Suprapubic skin (tissue), 4 donors: ENCODE results near the gene PTRH2. TPM values are rescaled to one million over a fixed set of nuclear protein-coding genes. Genes with fewer than 3 reads are reported as not detected.

ENCODE experiments used
- DNase-seq, 2 donors: peaks; one replicate each; pipeline ENCODE4 v3.0.0-alpha.2; 2019; ENCODE audit warnings: low spot score in 2 of 2
- H3K27ac ChIP-seq: fragments of 200-600 bp; sonication (generic); one replicate; pipeline ENCODE4 v1.5.1; 2019
- H3K27me3 ChIP-seq: fragments of 200-600 bp; sonication (generic); one replicate; pipeline ENCODE4 v1.5.1; 2019
- H3K36me3 ChIP-seq: fragments of 200-600 bp; sonication (generic); one replicate; pipeline ENCODE4 v1.5.1; 2019
- H3K4me1 ChIP-seq: fragments of 200-600 bp; sonication (generic); one replicate; pipeline ENCODE4 v1.5.1; 2019
- H3K4me3 ChIP-seq: fragments of 200-600 bp; sonication (generic); one replicate; pipeline ENCODE4 v1.5.1; 2019; ENCODE audit warnings: mild to moderate bottlenecking
- H3K9me3 ChIP-seq: fragments of 200-600 bp; sonication (generic); one replicate; pipeline ENCODE4 v1.5.1; 2019
- EP300 ChIP-seq: sonication (generic); formaldehyde crosslinking; IDR thresholded peaks from one replicate; pipeline ENCODE4 v1.6.1; 2017; ENCODE audit warnings: antibody characterized with exemption
- POLR2A ChIP-seq, 2 donors: fragments of 450-650 bp; IDR thresholded peaks; one replicate each; pipeline ENCODE4 v1.6.1; 2017; ENCODE audit warnings: antibody characterized with exemption in 2 of 2, mild to moderate bottlenecking in 2 of 2, moderate library complexity in 2 of 2
- POLR2AphosphoS5 ChIP-seq, 3 donors: sonication (generic); formaldehyde crosslinking; IDR thresholded peaks; one replicate each; pipeline ENCODE4 v1.6.1; 2017; ENCODE audit warnings: antibody characterized with exemption in 3 of 3
- WGBS: methylation state at CpG from one replicate; pipeline ENCODE4 v1.1.5; 2018; 5-methylcytosine and 5-hydroxymethylcytosine counted together
- total RNA-seq, 4 donors: library from RNA; depleted of rRNA; stranded (reverse); fragments of >200 nt; gene quantifications; one replicate each; pipeline ENCODE4 v1.1.0, GENCODE V29; 2016
- TF ChIP-seq, protein P1 (sequence below), 2 donors: fragments of 200-600 bp in 1 of 2; fragments of 450-650 bp in 1 of 2; sonication (generic) in 1 of 2; IDR thresholded peaks; one replicate each; pipeline ENCODE4 v1.5.1; 2016 to 2019; ENCODE audit warnings: antibody characterized with exemption in 2 of 2, mild to moderate bottlenecking in 1 of 2, moderate library complexity in 1 of 2

Gene PTRH2
- total RNA-seq, 4 donors from 2014 or later = 21.9 to 29.0 (median 22.0) TPM

DNA sequence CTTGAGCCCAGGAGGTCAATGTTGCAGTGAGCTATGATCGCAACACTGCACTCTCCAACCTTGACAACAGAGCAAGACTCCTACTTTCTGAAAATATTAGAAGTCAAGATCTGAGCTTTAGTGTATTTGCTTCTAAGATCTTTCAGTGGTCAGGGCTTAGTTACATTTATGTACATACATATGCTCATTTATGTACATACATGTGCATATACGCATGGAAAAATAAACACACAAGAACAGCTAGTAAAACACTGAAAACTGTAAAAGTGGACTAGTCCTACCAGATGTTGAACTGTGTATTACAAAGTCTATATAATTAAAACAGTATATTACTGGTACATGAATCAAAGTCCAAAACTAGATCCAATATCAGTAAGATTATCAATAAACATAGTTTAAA, 28.3 kb downstream of the PTRH2 start:
- 98% methylated on average over 2 of the region's 2 CpGs for WGBS
- H3K27me3 ChIP-seq = no peaks in the 10 kb centered on the region
- H3K4me1 ChIP-seq = peaks cover 3% of the 10 kb centered on the region
- no peak overlapping the region for H3K4me3 ChIP-seq
- H3K27ac ChIP-seq = peak overlapping the region; percentile 15
- TF ChIP-seq, protein P1, sequence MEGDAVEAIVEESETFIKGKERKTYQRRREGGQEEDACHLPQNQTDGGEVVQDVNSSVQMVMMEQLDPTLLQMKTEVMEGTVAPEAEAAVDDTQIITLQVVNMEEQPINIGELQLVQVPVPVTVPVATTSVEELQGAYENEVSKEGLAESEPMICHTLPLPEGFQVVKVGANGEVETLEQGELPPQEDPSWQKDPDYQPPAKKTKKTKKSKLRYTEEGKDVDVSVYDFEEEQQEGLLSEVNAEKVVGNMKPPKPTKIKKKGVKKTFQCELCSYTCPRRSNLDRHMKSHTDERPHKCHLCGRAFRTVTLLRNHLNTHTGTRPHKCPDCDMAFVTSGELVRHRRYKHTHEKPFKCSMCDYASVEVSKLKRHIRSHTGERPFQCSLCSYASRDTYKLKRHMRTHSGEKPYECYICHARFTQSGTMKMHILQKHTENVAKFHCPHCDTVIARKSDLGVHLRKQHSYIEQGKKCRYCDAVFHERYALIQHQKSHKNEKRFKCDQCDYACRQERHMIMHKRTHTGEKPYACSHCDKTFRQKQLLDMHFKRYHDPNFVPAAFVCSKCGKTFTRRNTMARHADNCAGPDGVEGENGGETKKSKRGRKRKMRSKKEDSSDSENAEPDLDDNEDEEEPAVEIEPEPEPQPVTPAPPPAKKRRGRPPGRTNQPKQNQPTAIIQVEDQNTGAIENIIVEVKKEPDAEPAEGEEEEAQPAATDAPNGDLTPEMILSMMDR (IDR thresholded peaks at IDR 0.05) = no peak
- TF ChIP-seq EP300 = no peak
- TF ChIP-seq POLR2AphosphoS5 (IDR thresholded peaks at IDR 0.05) = no peak
- TF ChIP-seq POLR2A (IDR thresholded peaks at IDR 0.05) = no peak
- H3K9me3 ChIP-seq = no peaks in the 10 kb centered on the region
- no peak for DNase-seq
- peaks cover 98% of the 10 kb centered on the region for H3K36me3 ChIP-seq

DNA sequence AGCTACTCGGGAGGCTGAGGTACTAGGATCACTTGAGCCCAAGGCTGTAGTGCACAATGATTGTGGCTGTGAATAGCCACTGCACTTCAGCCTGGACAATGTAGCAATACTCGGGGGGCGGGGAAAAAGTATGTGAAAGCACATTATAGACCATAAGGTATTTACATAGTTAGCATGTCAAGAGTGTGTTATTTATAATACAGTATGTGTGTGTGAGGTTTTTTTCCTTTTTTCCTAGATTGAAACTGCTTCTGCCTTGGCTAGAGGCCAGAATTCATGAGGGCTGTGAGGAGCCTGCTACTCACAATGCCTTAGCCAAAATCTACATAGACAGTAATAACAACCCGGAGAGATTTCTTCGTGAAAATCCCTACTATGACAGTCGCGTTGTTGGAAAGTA, 30.5 kb downstream of the PTRH2 start:
- Histone ChIP-seq H3K9me3 (no peaks in the 10 kb centered on the region), H3K36me3 (peaks cover 94% of the 10 kb centered on the region), H3K4me3 (no peak overlapping the region), H3K27ac (peak overlapping the region; percentile 11), H3K4me1 (peaks cover 3% of the 10 kb centered on the region), H3K27me3 (no peaks in the 10 kb centered on the region)
- 71% methylated on average over 7 of the region's 7 CpGs for WGBS
- no peak for DNase-seq
- TF ChIP-seq, protein P1 (IDR thresholded peaks at IDR 0.05) = no peak
- TF ChIP-seq EP300 = no peak
- no peak for TF ChIP-seq POLR2A (IDR thresholded peaks at IDR 0.05)
- no peak for TF ChIP-seq POLR2AphosphoS5 (IDR thresholded peaks at IDR 0.05)

DNA sequence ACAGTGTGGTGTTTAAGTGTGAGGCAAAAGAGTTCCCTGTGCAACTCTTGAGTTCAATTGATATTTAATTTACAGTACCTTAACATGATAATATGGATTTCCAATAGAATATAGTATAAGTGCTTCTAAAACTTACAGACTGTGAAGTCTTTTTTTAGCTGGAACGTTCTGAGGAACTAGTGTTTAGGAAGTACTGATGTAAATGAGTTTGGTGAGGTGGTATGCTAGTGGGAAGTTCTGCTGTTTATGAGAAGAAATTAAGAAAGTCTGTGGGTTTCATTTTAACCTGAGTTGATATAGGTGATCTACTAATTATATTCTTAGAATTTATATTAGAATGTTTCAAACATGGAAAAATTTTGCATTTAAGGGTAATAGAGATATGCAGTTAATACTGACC, 32.0 kb downstream of the PTRH2 start:
- H3K27me3 ChIP-seq = no peaks in the 10 kb centered on the region
- H3K9me3 ChIP-seq = no peaks in the 10 kb centered on the region
- H3K4me3 ChIP-seq = no peak overlapping the region
- TF ChIP-seq, protein P1 (IDR thresholded peaks at IDR 0.05) = no peak
- no peak for TF ChIP-seq POLR2AphosphoS5 (IDR thresholded peaks at IDR 0.05)
- no peak for TF ChIP-seq POLR2A (IDR thresholded peaks at IDR 0.05)
- TF ChIP-seq EP300 = no peak
- no peak overlapping the region for H3K27ac ChIP-seq
- no peak for DNase-seq
- 64% methylated on average over 1 of the region's 1 CpG for WGBS
- peaks cover 3% of the 10 kb centered on the region for H3K4me1 ChIP-seq
- H3K36me3 ChIP-seq = peaks cover 94% of the 10 kb centered on the region

DNA sequence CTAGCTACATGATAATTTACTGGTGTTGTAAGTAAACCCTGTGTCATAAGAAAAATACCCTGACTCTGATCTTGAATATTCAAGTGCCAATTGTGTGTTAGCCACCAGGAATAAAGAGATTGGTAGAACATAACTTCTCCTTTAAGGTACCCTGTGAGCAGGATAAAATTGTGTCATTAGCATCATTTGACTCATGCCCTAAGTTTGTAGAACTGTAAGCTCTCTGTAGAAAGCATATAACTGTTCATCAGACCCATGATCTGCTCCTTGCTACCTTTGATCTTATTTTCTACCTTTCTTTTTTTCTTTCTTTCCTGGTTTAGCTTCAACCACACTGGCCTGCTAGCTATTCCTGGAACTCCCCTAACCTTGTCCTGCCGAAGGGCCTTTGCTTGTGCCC, 35.8 kb downstream of the PTRH2 start:
- no peak for TF ChIP-seq POLR2A (IDR thresholded peaks at IDR 0.05)
- TF ChIP-seq EP300 = no peak
- TF ChIP-seq, protein P1 (IDR thresholded peaks at IDR 0.05) = no peak
- no peak for TF ChIP-seq POLR2AphosphoS5 (IDR thresholded peaks at IDR 0.05)
- 94% methylated on average over 1 of the region's 1 CpG for WGBS
- H3K27me3 ChIP-seq = no peaks in the 10 kb centered on the region
- peaks cover under 1% of the 10 kb centered on the region for H3K4me1 ChIP-seq
- H3K36me3 ChIP-seq = peaks cover 88% of the 10 kb centered on the region
- no peaks in the 10 kb centered on the region for H3K9me3 ChIP-seq
- no peak for DNase-seq
- peak overlapping the region; percentile 24 for H3K27ac ChIP-seq
- H3K4me3 ChIP-seq = no peak overlapping the region

DNA sequence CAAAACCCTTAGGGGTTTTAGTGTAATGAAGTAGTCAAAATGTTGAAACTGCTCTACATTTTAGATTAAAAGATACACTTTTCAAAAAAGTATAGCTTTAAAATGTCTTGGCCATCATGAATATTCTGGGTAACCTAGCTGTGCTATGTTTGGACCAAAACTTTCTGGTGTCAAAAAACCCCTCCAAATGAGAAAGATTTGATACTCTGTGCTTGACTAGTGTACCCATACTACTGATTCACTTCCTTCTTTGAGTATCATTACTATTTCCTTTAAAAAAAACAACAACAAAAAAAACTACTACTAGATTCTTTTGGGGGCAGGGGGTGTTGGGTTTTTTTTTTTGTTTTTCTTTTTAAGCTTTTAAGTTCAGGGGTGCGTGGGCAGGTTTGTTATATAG, 37.3 kb downstream of the PTRH2 start:
- DNase-seq = no peak
- Histone ChIP-seq H3K4me1 (no peaks in the 10 kb centered on the region), H3K27me3 (no peaks in the 10 kb centered on the region), H3K36me3 (peaks cover 88% of the 10 kb centered on the region), H3K9me3 (no peaks in the 10 kb centered on the region), H3K27ac (no peak overlapping the region), H3K4me3 (no peak overlapping the region)
- WGBS = 97% methylated on average over 1 of the region's 1 CpG
- TF ChIP-seq POLR2A (IDR thresholded peaks at IDR 0.05) (no peak), POLR2AphosphoS5 (IDR thresholded peaks at IDR 0.05) (no peak), EP300 (no peak)
- TF ChIP-seq, protein P1 (IDR thresholded peaks at IDR 0.05) = no peak
